ENCODE measurements around the gene ESRP2.

Gene ESRP2

DNA sequence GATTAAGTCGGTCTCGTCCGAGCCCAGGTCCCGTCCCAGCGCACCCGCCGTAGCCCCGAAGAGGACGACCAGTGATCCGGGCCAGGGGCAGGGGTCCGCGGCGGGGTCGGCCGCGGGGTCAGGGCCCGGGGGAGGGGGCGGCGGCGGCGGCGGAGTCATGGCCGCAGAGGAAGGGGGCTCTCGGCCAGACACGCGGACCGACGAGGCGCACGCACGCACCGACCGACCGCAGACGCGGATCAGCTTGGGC is at the start of gene ESRP2:
ESRP2 (minus strand) TSS at position 241 of the 250 bp plus-strand sequence; CDS start at position 159, 82 bp downstream.
- DNase-seq, result no peak

DNA sequence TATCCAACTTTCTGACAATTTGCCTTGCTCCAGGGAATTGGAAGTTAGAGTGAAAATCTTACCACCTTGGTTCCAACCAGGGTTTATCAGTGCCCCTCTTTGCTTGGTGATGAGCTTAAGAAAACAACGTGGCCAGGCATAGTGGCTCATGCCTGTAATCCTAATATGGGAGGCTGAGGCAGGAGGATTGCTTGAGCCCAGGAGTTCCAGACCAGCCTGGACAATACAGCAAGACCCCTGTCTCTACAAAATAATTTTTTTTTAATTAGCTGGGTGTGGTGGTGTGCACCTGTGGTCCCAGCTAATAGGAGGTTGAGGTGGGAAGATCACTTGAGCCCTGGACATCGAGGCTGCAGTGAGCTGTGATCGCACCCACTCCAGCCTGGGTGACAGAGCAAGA is 49.8 kb upstream of the ESRP2 start:
- no peak for DNase-seq

DNA sequence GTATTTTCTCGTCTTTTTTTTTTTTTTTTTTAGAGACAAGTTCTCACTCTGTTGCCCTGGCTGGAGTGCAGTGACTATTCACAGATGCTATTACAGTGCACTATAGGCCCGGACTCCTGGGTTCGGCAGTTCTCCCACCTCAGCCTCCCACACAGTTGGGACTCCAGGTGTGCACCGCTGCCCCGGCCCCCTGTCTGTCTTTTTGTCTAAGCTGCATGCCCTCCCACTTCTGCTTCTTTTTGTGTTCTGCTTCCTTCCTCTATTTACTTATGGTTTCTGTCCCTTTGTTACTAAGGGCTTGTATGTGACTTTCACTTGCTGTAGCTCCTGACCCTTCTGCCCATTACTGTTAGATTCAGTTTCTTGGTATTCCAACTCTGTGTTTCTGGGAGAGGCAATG is 48.9 kb upstream of the ESRP2 start:
- no peak for DNase-seq

DNA sequence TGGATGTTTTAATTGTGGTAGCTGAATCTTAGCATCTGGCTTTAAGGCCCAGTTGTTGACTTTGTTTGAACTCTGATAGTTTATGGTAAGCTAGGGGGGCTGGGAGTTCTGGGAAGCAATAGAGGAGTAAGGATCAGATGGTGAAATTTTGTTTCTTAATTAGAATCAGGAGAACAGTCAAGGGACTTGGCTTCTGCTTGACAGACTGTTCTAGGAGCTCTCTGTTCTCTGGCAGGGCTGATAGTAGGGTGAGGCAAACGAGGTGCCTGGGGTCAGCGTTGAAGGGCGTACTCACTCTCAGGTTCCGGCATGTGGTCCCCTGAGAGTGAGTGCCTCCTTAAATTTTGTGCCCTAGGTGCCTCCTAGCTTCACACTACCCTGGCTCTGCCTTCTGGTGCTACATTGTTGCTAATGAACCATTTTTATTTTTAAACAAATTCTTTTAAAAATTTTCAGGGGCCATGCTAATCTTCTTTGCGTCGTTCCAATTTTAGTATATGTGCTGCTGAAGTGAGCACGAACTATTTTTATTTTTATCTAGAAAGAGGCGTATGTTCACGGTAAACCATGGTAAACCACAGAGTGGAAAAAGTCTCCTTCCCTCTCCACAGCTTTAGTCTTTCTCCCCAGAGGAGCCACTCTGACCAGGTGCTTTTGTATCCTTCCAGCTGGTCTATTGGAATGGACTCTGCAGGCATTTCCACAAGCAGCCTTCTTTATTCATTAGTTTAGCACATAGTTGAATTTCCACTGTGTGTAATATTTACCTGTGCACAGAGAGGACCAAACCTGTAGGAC is 48.1 kb upstream of the ESRP2 start:
- DNase-seq, result no peak

DNA sequence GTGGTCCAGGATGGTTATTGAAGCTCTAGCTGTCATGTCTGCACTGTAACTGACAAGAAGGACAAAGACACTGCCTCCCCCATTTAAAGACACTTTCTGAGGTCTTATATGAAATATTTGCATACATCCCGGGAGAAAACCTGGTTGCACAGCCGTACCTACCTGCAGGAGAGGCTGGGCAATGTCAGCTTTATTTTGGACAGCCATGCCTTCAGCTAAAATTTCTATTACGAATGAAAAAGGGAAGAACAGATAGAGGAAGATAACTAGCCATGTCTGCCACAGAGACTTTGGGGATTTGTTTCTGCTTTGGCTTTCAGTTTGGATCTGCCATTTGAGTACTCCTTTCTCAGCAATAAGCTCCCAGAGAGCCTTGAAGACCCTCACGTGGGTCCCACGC is 47.4 kb upstream of the ESRP2 start:
- DNase-seq, result no peak

DNA sequence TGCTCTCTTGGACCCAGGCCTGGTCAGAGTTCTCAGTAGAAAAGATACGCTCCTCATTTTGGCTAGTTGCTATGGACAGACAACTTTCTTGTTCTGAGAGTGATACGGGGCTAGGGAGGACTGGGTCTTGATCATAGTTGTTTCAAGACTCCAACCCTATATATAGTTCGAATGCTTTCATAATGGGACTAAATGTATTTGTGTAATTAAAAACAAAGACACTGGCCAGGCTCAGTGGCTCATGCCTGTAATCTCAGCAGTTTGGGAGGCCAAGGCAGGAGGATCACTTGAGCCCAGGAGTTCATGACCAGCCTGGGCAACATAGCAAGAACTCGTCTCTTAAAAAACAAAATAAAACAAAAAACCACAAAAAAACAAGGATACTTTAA is 46.1 kb upstream of the ESRP2 start:
- no peak for DNase-seq

DNA sequence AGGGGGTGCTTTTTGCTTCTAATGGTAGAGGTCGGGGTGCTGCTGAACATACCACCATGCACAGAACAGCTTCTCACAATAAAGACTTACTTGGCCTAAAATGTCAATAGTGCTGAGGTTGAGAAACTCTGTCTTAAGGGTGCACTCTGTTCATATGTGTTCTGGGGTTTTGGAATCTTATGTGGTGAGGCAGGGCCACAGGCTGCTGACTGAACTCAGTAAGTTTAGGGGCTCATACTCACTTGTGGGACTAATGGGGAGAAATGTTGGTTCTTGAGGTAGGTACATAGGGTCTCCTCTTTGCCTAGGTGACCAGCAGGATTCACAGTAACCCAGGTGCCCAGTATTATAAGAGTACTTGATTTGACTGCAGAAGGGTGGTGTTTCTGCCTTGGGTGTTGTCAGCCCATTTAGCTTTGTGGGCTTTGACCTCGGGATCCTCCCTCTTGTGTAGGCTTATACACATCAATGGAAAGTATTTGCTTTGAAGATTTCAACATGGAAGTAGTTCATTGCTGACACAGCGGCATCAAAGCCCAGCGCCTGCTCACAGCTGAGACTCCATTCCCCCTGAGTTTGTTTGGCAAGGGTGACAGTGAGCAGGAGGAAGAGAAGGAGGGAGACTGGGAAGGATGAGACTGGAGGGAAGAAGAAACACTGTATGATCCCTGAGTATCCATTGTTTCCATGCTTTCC is 45.6 kb upstream of the ESRP2 start:
- peak in 1 of 4 experiments; percentile 15 for DNase-seq

DNA sequence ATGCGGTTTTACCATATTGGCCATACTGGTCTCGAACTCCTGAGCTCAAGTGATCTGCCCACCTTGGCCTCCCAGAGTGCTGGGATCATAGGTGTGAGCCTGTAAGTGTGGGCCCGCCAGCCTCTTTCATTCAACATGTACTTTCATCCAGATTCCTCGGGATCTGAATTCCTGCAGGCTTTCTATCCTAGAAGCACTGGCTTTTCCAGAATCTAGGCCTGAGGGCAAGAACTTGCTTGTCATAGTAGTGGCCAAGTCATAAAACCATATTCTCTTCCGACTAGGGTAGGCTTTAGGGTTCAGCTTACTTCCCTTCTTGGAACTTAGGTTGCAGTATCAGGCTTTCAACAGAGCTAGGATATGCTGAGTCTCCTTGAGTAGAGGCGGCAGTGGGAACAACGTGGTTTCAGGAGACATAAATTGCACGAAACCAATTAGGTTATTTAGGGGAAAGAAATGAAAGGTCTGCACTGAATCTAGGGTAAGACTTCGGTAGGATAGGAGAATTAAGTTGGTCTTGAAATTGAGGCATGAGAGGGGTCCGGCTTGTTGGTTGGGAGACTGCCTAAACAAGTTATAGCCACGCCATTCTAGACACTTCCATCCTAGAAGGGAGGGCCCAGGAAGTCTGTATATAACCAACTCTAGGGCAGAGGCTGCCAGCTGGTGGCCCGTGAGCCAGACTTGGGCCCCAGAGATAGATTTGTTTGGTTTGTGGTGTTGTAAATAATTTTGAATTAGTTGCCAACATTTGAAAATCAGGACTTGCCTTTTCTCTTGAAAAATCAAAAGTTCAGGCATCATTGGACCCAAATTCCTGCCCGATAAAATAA is 44.0 kb upstream of the ESRP2 start:
- no peak for DNase-seq

DNA sequence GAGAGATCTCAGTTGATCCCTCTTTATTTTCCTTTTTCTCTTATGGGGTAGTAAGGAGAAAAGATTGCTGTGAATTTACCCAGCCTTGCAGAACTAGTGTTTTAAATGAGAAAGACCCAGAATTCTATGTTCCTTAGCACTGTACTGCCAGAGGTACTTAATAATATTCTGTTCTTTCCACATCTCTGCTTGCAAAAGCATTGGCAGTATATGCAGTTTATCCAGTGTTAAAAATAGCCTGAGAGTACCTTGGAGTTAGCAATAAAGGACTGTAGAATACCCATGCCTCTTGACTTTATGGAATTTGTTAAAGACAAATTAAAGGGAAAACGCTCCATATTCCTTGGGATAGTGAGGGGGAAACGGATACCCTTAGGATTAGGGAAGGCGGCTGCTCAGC is 40.3 kb upstream of the ESRP2 start:
- DNase-seq, result no peak

DNA sequence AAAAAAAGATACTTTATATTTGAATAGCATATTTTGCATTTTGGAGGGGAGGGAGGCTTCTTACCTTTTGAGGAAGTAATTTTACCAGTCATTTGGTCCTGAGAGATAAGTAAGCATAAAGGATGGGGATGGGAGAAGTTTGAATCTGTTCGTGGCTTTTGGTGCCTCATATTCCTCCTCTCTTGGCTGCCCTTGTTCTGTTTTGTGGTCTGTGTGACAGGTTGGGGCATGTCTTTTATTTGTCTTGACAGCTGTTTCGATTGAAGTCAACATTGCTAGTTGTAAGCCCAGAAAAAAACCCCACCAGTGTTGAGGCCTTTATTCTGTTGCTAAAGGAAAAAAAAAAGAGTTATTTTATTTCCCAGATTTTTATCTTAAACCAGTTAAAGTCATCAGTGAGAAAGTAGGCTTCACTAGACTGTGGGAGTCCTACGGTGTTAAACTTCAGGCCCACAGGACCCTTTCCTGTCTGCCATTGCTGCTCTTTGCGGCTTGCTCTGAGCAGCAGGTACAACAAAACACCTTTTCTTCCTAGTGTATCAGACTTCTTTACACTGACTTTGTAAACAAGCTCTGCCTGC is 39.8 kb upstream of the ESRP2 start:
- peak in 2 of 4 experiments; percentile 14 to 27 for DNase-seq

DNA sequence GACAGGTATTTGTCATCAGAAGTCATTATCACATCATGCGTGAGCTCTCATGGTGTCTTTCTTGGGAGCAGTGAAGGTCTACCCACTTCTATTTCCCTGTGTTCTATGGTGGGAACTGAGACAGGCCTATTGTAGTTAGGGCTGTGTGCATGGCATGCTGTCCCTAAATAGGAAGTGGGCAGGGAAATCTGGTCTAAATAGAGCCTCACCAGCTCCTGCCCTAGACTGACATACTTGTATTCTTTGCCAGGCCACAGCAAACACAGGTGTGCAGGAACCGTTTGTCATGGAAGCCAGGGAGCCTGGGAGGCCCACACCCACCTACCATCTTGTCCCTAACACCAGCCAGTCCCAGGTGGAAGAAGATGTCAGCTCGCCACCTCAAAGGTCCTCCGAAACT is 38.5 kb upstream of the ESRP2 start:
- DNase-seq, result no peak

DNA sequence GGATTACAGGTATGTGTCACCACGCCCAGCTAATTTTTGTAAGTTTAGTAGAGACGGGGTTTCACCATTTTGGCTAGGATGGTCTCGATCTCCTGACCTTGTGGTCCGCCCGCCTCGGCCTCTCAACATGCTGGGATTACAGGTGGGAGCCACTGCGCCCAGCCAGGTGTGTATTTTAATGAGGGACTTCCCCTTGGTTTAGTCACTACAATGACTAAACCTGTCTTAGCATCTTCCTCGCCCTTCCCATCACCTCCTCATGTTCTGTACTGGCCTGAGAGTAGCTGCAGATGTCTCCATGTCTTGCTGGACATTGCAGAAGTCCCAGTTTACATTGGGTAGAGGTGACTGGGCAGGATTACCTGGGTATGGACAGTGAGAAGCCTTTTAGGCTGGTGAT is 38.0 kb upstream of the ESRP2 start:
- DNase-seq, result no peak

DNA sequence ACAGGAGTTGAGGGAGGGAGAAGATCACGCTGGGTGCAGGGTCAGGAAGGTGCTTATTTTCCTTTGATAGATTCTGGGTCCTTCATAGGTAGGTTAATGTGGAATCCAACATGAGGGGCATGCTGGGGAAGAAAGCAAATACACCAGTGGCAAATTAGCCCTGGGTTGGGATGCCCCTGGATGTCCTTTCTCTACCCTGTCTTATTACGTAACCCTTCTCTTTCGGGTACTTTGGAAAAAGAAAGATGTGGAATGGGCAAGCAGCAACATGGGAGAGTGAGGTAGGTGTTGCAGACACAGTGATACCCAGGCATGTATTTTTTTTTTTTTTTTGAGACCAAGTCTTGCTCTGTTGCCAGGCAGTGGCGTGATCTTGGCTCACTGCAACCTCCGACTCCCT is 37.5 kb upstream of the ESRP2 start:
- DNase-seq, result no peak

DNA sequence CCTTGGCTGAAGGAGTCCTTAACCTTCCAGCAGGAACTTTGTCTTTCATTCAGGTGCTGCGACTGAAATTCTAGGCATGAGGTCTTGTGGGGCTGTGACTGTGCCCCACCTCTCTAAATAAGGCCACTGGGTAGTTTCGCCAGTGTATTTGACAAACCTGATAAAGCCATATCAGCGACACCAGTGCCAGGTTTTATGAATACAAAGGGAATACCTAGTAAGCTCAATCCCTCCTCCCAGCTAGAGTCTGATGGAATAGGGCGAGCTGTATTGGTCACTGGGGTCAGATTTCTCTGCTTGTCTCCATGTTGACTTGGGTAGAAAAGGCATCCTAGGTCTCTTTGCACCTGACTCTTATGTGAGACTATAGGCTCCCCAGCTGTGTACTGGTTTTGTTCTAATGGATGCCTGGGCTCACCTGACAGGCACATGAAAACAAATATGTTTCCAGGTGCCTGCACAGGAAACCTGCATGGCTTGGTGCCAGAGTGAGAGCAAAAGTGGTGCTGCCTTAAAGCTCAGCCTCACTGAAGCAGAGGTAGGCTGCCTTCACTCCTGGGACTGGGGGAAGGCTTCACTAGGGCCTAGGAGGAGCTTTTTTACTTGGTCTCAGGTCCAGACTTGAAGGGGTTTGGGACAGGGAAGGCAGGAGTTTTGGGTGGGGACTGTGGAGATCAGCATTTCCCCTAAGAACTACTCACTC is 36.7 kb upstream of the ESRP2 start:
- DNase-seq, result peak in 2 of 4 experiments; percentile 51 to 58

DNA sequence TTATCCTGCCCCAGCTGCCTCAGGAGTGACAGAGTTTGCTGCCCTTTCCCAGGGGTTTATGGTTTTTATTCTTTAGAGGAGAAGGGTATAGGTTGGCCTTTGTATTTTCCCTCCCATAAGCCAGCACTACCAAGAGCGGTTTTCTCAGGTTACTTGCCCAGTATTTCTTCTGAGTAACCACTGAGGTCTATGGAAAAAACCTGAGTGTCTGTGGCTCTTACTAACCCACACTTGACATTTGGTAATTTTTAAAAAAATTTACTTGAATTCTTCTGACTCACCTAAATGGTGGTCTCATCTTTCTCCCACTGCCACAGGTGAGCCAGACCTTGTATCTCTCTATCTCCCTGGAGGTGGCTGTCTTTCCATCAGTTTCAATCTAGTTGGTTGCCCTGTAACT is 34.4 kb upstream of the ESRP2 start:
- DNase-seq, result no peak

DNA sequence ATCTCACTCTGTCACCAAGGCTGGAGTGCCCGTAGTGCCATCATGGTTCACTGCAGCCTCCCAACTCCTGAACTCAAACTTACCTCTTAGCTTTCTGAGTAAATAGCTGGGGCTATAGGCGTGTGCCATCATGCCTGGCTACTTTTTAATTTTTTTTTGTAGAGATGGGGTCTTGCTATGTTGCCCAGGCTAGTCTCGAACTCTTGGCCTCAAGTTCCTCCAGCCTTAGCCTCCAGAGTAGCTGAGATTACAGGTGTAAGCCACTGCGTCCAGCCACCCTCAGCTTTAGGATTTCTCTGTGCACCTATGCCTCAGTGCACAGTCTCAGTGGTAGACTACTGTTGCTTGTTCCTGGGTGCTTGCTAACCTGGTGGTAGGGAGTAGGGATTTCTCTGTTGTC is 33.9 kb upstream of the ESRP2 start:
- no peak for DNase-seq

DNA sequence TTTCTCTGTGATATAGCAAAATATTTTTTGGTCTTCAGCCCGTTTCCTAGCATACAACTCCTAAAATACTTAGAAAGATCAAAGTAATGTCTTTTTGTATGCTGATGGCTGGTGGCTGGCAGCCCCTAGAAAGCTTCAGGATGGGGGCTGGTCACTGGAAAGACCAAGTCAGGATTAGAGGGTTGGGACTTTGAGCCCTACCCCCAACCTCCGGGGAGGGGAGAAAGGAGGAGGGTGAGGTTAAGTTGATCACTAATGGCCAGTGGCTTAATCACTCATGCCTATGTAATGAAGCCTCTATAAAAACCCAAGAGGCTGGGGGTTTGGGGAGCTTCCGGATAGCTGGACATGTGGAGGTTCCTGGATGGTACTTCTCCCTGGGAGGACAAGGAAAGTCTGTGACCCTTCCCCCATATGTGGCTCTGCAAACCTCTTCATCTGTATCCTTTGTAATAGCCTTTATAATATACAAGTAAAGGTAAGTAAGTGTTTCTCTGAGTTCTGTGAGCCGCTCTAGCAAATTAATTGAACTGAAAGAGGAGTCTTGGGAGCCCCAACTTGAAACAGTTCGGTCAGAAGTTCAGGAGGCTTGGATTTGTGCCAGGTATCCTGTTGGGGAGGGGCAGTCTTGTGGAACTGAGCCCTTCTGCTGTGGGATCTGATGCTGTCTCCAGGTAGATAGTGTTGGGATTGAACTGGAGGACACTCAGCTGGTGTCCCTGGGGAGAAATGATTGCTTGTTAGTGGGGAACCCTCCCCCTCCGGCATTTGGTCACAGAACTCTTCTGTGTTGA is 31.9 kb upstream of the ESRP2 start:
- no peak for DNase-seq

DNA sequence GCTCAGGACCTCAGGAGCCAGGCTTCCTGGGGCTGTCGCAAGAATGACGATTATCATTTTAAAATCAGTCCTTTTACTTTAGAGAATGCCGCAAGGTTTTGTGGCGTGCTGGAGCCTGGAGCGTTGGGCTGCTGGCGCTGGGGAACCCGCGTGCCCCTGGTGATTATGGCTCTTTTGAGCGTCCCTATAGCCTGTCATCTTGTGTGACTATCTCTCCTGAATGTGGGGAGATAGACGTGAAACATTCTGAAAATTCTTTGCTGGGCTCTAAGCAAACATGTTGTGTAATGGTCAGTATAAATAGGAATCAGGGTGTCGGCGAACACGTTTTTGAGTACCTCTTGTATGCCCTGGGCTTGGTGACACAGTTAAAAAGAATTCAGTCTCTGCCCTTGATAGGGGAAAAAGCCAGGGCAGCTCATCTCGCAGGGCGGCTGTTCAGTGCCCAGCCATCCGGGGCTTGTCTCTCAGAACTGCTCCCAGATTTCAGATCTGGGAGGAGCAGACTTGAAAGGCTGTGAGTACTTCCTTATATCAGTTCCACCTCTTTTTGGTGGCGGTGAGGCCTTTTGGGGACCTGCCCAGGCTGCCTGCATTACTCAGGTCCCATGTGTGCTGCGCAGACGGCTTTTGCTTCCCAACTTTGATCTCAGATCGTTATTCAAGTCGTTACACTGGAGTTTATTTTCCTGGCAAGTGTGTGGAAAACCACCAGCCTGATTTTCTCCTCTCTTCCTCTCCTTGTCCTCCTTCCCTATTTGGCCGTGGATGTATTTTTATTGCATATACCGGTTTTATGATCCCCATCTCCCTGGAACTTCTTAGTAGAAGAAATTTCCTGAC is 29.4 kb upstream of the ESRP2 start:
- peak in 1 of 4 experiments; percentile 17 for DNase-seq

DNA sequence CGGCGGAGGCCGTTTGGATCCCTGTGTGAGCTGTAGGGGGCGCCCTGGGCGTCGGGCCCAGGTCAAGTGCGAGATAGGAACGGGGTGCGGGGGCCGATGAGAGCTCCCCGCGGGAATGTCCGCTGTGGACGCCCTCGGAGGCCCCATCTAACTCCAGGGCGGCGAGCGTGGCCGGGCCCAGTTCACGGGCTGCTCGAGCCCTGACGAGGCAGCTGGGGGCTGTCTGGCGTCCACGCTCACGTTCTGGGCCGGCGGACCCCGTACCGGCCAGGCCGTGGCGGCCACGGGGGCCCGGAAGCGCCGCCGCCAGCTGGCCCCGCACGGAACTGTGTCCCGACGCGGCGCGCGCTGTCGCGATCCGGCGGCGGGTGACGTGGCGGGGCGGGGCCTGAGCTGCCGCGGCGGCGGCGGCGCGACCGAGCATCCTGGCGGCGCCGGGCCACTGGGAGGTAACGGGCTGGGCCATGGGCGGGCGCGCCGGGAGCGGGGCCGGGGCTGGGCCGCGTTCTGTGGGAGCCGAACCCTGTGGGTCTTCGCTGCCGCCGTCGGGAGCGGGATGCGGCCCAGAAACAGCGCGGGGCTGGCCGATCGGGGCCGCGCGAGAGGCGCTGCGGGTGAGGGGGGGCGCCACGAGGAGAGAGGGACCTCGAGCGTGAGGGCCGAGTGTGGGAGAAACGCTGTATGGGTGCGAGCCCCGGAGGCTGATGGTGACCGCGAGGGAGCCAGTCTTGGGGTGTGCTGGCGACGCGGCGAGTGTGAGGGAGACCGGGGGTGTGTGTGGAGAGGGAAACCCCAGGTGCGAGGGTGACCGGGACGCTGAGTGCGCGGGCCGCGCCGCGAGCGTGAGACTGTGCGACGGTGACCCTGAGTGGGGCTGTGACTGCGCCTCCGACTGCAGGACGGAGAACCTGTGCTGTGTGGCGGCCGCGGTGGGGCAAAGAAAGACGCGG is 28.5 kb upstream of the ESRP2 start, which contains the start of gene SLC7A6:
SLC7A6 (plus strand) TSS at position 399 of the 950 bp plus-strand sequence. CDS start 10,201 bp downstream, outside the sequence.
- DNase-seq, result peak; percentile 55 to 78 (median 57)

Data from activated naive CD4-positive, alpha-beta T cell (primary cell).